Coronary artery (tissue), 2 donors: ENCODE results near the gene SLC46A2.

ENCODE experiments used
- DNase-seq: peaks from one replicate; pipeline ENCODE4 v3.0.0-alpha.2; 2017; ENCODE audit warnings: low spot score
- H3K27ac ChIP-seq, 2 donors: fragments of 200-600 bp; sonication (generic); one replicate each; pipeline ENCODE4 v1.5.1; 2016 to 2019
- H3K4me3 ChIP-seq: fragments of 200-600 bp; sonication (generic); 2 replicates; pipeline ENCODE4 v1.5.1; 2016; ENCODE audit warnings: mild to moderate bottlenecking, moderate library complexity
- CTCF ChIP-seq: fragments of 200-600 bp; sonication (generic); IDR thresholded peaks from one replicate; pipeline ENCODE4 v1.5.1; 2019; ENCODE audit warnings: antibody characterized with exemption

SLC46A2 gene

GRCh38 chr9:112854657-112855056 is 36.0 kb downstream of the SLC46A2 start:
- DNase-seq: no peak
- H3K27ac ChIP-seq: no peak overlapping the region
- H3K4me3 ChIP-seq: no peak overlapping the region
- no peak for TF ChIP-seq CTCF

GRCh38 chr9:112853882-112854585 is 36.6 kb downstream of the SLC46A2 start:
- no peak overlapping the region for H3K27ac ChIP-seq
- no peak for TF ChIP-seq CTCF
- no peak overlapping the region for H3K4me3 ChIP-seq
- DNase-seq: no peak

GRCh38 chr9:112852741-112853504 is 37.8 kb downstream of the SLC46A2 start:
- no peak overlapping the region for H3K27ac ChIP-seq
- H3K4me3 ChIP-seq: no peak overlapping the region
- TF ChIP-seq CTCF: no peak
- DNase-seq: no peak

GRCh38 chr9:112850840-112851239 is 39.8 kb downstream of the SLC46A2 start:
- no peak overlapping the region for H3K4me3 ChIP-seq
- H3K27ac ChIP-seq: no peak overlapping the region
- no peak for TF ChIP-seq CTCF
- no peak for DNase-seq

- no peak overlapping the region for H3K27ac ChIP-seq
- H3K4me3 ChIP-seq: no peak overlapping the region
- DNase-seq: no peak
- TF ChIP-seq CTCF: no peak
Measured at GRCh38 chr9:112849363-112849922, 41.2 kb downstream of the SLC46A2 start.

GRCh38 chr9:112848316-112849151 is 42.1 kb downstream of the SLC46A2 start:
- TF ChIP-seq CTCF: no peak
- H3K27ac ChIP-seq: no peak overlapping the region
- H3K4me3 ChIP-seq: no peak overlapping the region
- DNase-seq: no peak
